Breast epithelium (tissue), 3 donors: Measurements from ENCODE around the gene DMKN.

ENCODE experiments used
- POLR2A ChIP-seq: fragments of 450-650 bp; IDR thresholded peaks from one replicate; pipeline ENCODE4 v1.6.1; 2016; ENCODE audit warnings: antibody characterized with exemption, mild to moderate bottlenecking, moderate library complexity
- TF ChIP-seq, protein P1 (sequence below), 3 donors: fragments of 450-650 bp; IDR thresholded peaks; one replicate each; pipeline ENCODE4 v1.5.1; 2016 to 2017; ENCODE audit warnings: antibody characterized with exemption in 3 of 3, mild to moderate bottlenecking in 3 of 3, moderate library complexity in 3 of 3

DNA sequence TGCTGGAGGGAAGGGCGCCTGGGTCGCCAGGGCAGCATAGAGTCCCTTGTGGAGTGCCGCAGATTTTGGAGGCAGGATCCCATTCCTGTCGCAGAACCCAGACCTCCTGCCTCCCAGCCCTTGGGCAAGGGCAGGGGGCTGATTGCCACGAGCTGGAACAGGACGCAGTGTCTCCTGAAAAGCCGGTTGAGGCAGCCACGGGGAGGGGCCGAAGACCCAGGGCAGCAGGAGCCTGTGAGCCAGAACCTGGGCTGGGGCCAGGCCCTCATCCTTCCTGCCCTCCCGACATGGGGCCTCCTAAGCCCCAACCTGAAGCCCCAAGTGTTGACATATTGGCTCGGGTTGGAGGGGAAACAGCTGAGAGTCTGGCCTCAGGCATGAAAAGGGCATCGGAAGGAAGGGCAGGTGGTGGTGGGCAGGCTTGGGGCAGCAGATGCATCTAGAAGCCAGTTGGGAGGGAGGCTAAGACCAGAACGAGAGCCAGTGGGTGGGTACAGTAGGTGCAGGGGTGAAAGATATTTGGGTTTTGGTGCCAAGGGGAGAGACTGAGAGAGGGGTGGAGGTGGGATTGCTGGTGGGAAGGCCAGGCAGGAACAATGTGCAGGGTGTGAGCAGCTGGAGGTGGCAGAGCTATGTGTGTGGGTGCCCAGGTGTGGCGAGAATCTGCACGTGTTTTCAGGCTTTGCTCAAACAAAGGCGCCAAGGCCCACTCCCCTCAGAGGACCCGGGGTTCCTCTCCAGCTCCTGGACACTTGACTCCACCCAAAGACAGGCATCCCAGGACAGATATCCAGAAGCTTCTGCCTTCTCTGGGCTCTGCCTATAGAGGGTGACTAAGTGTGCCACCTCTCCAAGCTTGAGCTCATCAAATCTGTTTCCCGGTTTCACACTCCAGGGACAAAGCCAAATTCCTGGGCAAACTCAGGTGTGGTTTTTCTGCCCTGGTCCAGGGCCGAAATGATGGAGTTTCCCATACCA, 16.1 kb upstream of the DMKN start:
- TF ChIP-seq, protein P1, sequence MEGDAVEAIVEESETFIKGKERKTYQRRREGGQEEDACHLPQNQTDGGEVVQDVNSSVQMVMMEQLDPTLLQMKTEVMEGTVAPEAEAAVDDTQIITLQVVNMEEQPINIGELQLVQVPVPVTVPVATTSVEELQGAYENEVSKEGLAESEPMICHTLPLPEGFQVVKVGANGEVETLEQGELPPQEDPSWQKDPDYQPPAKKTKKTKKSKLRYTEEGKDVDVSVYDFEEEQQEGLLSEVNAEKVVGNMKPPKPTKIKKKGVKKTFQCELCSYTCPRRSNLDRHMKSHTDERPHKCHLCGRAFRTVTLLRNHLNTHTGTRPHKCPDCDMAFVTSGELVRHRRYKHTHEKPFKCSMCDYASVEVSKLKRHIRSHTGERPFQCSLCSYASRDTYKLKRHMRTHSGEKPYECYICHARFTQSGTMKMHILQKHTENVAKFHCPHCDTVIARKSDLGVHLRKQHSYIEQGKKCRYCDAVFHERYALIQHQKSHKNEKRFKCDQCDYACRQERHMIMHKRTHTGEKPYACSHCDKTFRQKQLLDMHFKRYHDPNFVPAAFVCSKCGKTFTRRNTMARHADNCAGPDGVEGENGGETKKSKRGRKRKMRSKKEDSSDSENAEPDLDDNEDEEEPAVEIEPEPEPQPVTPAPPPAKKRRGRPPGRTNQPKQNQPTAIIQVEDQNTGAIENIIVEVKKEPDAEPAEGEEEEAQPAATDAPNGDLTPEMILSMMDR (IDR thresholded peaks at IDR 0.05), result no peak
- no peak for TF ChIP-seq POLR2A
